KOPT-K1 (cell line): Measurements from ENCODE around the gene ZFR2.
"Not testable (repeated sequence)": the region's sequence is repeated elsewhere in the genome, so short reads cannot be mapped to it uniquely, and the experiment has no call there.

Source experiments
- H3K27ac ChIP-seq: fragments of 200-600 bp; sonication (generic); 2 replicates; pipeline ENCODE4 v1.5.1; 2016; ENCODE audit warnings: antibody characterized with exemption, mild to moderate bottlenecking, low read depth, low read length; ENCODE audit not compliant: poor library complexity, severe bottlenecking
- H3K36me3 ChIP-seq: fragments of 200-600 bp; sonication (generic); 2 replicates; pipeline ENCODE4 v1.5.1; 2017; ENCODE audit warnings: antibody characterized with exemption, mild to moderate bottlenecking, low read length, moderate library complexity; ENCODE audit not compliant: insufficient read depth
- H3K9me3 ChIP-seq: fragments of 200-600 bp; sonication (generic); 2 replicates; pipeline ENCODE4 v1.5.1; 2017; ENCODE audit warnings: antibody characterized with exemption, low read length, mild to moderate bottlenecking; ENCODE audit not compliant: insufficient read depth, poor library complexity, severe bottlenecking

ZFR2 gene

GRCh38 chr19:3868770-3869456, at the start of gene ZFR2:
Gene ZFR2, minus strand, starts transcription at chr19:3869038. Its CDS starts 21 bp downstream, at chr19:3869017.
- no peaks in the 10 kb centered on the region for H3K9me3 ChIP-seq
- no peaks in the 10 kb centered on the region for H3K36me3 ChIP-seq
- no peak within 1 kb of the TSS for H3K27ac ChIP-seq

GRCh38 chr19:3916033-3916432, 47.2 kb upstream of the ZFR2 start:
- Histone ChIP-seq H3K27ac (no peak overlapping the region), H3K36me3 (no peaks in the 10 kb centered on the region), H3K9me3 (peaks cover 5% of the 10 kb centered on the region)

DNA sequence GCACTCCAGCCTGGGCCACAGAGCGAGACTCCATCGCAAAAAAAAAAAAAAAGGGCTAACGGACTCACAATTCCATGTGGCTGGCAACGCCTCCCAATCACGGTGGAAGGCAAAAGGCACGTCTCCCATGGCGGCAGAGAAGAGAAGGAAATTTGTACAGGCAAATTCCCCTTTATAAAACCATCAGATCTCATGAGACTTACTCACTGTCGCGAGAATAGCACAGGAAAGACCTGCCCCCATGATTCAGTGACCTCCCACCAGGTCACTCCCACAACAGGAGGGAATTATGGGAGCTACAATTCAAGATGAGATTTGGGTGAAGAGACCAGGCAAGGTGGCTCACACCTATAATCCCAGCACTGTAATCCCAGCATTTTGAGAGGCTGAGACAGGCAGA, 45.4 kb upstream of the ZFR2 start:
- Histone ChIP-seq H3K36me3 (no peaks in the 10 kb centered on the region), H3K27ac (no peak overlapping the region), H3K9me3 (peaks cover 10% of the 10 kb centered on the region)

DNA sequence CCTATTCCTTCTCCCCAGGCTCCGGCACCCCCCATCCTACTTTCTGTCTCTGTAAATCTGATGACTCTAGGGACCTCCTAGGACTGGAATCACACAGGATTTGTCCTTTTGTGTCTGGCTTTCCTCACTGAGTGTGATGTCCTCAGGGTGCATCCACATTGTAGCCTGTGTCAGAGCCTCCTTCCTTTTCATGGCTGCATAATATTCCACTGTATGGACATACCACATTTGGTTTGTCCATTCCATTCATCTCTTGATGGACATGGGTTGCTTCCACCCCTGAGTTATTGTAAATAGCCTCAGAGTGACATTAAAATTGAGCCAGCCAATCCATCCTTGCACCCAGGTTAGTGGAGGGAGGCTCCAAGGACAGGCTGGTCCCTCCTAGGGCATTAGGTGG, 41.3 kb upstream of the ZFR2 start:
- no peak overlapping the region for H3K27ac ChIP-seq
- H3K36me3 ChIP-seq, result no peaks in the 10 kb centered on the region
- peaks cover 10% of the 10 kb centered on the region for H3K9me3 ChIP-seq

GRCh38 chr19:3908266-3909054, 39.6 kb upstream of the ZFR2 start:
- Histone ChIP-seq H3K27ac (no peak overlapping the region), H3K36me3 (no peaks in the 10 kb centered on the region), H3K9me3 (peaks cover 10% of the 10 kb centered on the region)

DNA sequence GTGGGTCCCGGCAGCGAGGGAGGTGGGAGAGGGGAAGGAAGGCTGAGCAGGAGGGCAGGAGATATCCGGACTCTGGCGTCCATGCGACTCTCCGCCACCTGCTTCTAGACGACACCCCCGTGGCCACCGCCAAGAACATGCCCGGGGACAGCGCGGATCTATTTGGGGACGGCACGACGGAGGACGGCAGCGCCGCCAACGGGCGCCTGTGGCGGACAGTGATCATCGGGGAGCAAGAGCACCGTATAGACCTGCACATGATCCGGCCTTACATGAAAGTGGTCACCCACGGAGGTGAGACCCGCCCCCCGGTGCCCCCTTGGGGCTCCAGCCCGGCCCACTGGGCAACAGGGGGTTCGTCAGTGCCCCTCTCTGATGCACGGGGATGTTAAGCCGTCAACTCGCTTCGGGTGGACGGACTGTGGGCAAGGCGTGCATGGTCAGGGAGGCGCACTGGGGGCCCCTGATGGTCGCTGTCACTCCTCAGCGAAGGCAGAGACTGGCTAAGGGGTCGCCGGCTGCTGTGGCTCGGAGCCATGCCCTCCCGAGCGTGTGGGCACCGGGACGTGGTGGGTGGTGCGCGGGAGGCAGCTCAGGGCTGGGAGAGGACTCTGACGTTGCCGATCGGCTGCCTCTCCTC, 38.9 kb upstream of the ZFR2 start:
- Histone ChIP-seq H3K9me3 (peaks cover 10% of the 10 kb centered on the region), H3K27ac (no peak overlapping the region), H3K36me3 (no peaks in the 10 kb centered on the region)

- Histone ChIP-seq H3K27ac (no peak overlapping the region), H3K9me3 (no peaks in the 10 kb centered on the region), H3K36me3 (no peaks in the 10 kb centered on the region)
These were observed 35.4 kb upstream of the ZFR2 start for GRCh38 chr19:3904233-3904632.

DNA sequence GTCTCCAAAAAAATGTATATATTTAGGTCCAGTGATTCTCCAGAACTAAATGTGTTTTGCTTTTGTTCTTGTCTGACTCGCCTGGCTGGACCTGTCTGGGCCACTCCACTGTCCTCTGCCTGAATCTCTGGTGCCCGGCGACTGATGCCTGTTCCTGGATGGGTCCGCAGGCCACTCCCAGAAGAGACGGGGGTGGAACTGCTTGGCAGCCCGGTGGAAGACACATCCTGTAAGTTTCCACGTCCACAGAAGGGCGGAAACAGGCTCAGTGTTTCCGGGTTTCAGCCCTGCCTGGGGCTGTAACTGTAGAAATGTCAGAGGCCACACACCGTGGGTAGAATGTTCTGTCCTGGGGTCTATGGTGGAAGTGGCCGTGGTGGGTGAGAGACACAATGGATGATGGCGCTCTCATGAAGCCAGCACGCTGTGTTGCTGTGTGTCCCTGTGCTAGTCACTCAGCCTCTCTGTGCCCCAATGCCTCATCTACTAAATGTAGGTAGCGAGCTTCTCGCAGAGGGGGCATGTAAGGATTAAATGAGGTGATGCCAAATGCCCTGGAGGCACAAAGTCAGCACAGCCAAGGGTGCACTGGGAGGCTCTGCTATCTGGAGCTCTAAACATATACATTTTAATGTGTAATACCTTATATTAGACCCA, 33.6 kb upstream of the ZFR2 start:
- Histone ChIP-seq H3K27ac (no peak overlapping the region), H3K9me3 (no peaks in the 10 kb centered on the region), H3K36me3 (no peaks in the 10 kb centered on the region)

GRCh38 chr19:3899531-3900294, 30.9 kb upstream of the ZFR2 start:
- no peak overlapping the region for H3K27ac ChIP-seq
- H3K36me3 ChIP-seq, result no peaks in the 10 kb centered on the region
- H3K9me3 ChIP-seq, result no peaks in the 10 kb centered on the region

GRCh38 chr19:3898426-3898825, 29.6 kb upstream of the ZFR2 start:
- Histone ChIP-seq H3K9me3 (no peaks in the 10 kb centered on the region), H3K36me3 (no peaks in the 10 kb centered on the region), H3K27ac (no peak overlapping the region)

- H3K36me3 ChIP-seq, result no peaks in the 10 kb centered on the region
- no peaks in the 10 kb centered on the region for H3K9me3 ChIP-seq
- H3K27ac ChIP-seq, result no peak overlapping the region
These were observed 29.1 kb upstream of the ZFR2 start for GRCh38 chr19:3897936-3898335.

- no peak overlapping the region for H3K27ac ChIP-seq
- no peaks in the 10 kb centered on the region for H3K9me3 ChIP-seq
- H3K36me3 ChIP-seq, result no peaks in the 10 kb centered on the region
These were observed 26.9 kb upstream of the ZFR2 start for GRCh38 chr19:3895788-3896187.

- H3K27ac ChIP-seq, H3K9me3 ChIP-seq, H3K36me3 ChIP-seq: not testable (repeated sequence)
These were observed 26.1 kb upstream of the ZFR2 start for GRCh38 chr19:3894959-3895358.

- no peaks in the 10 kb centered on the region for H3K36me3 ChIP-seq
- no peak overlapping the region for H3K27ac ChIP-seq
- no peaks in the 10 kb centered on the region for H3K9me3 ChIP-seq
These were observed 24.8 kb upstream of the ZFR2 start for GRCh38 chr19:3893509-3894179.
